Measurements from ENCODE around the gene MRPL34. TPM values are rescaled to one million over a fixed set of nuclear protein-coding genes. Genes with fewer than 3 reads are reported as not detected.

The MRPL34 gene
- total and polyA plus RNA-seq, 9 of the 15 experiments (the other 6 are each of a cell fraction or from before 2014, with no cell fraction given) = 11.5 to 256 (median 72.5) TPM

- in situ Hi-C loops (cut with MboI) = loop anchor here (5.0 kb wide), 1 partner anchor 39 kb away; no protein-coding TSS in a partner anchor
Measured at GRCh38 chr19:17348700-17349099, 43.0 kb downstream of the MRPL34 start.

More at GRCh38 chr19:17348700-17349099, 43.0 kb downstream of the MRPL34 start:
- Histone ChIP-seq H3K4me3 (no peak overlapping the region), H2AFZ (ENCODE audit: low read depth, low read length) (no peak overlapping the region), H3K27me3 (ENCODE audit: control insufficient read depth in 2 of 2, insufficient read depth in 2 of 2, low read length in 2 of 2) (peaks cover 11 to 40% of the 10 kb centered on the region in 2 experiments; a peak in 4 of 5 replicates), H3K79me2 (ENCODE audit: control insufficient read depth, insufficient read depth, low read length) (no peaks in the 10 kb centered on the region), H3K9ac (ENCODE audit: insufficient read depth in 1 of 2, low read depth in 2 of 2, low read length in 2 of 2) (peak overlapping the region in 1 of 2 experiments; percentile 19; a peak in 1 of 4 replicates), H3K9me1 (ENCODE audit: control insufficient read depth, insufficient read depth, low read length) (no peaks in the 10 kb centered on the region), H3K4me2 (ENCODE audit: insufficient read depth, low read length) (no peak overlapping the region), H3K4me1 (replicated peaks in 1 of 2; ENCODE audit: control insufficient read depth in 2 of 2, insufficient read depth in 2 of 2, low read length in 2 of 2) (peaks cover 0 to 15% of the 10 kb centered on the region in 2 experiments; a peak in 1 of 5 replicates), H4K20me1 (replicated peaks; ENCODE audit: control insufficient read depth, insufficient read depth, low read length) (0 out of 2 replicates have a peak, but pooled peaks cover 3% of the 10 kb centered on the region), H3K9me3 (replicated peaks; ENCODE audit: control insufficient read depth, insufficient read depth, low read depth, low read length) (no peaks in the 10 kb centered on the region), H3K36me3 (ENCODE audit: control insufficient read depth, insufficient read depth, low read length) (no peaks in the 10 kb centered on the region), H3K27ac (ENCODE audit: extremely low read depth, low read depth, low read length) (no peak overlapping the region)
- no peak for FAIRE-seq
- no peak for ATAC-seq
- 6% methylated on average over 12 of the region's 12 CpGs for WGBS (ENCODE audit: insufficient coverage, low coverage, missing lambda C conversion rate)
- CTCF ChIA-PET (ENCODE audit: low intra/inter-chr PET ratio) = no interaction called here
- DNase-seq (ENCODE audit: extremely low read depth in 1 of 4, low spot score in 3 of 4) = peak in 1 of 4 experiments; percentile 16
- BruUV-seq (replicated peaks) = no TSS peak
- POLR2A ChIA-PET = interaction anchor here (0.6 kb wide), 1 partner anchor 394 kb away, joined by 3 read pairs; no protein-coding TSS in a partner anchor
- intact Hi-C loops (cut with micrococcal nuclease) = no loop called here
- TF ChIP-seq CBX5 (IDR thresholded peaks at IDR 0.05; ENCODE audit: borderline replicate concordance, low read depth) = no peak
- TF ChIP-seq PTRF (tag; IDR thresholded peaks at IDR 0.05) = no peak
- TF ChIP-seq POLR2G (IDR thresholded peaks at IDR 0.05; ENCODE audit: low read depth, low read length) = no peak
- TF ChIP-seq PRDM10 (IDR thresholded peaks at IDR 0.05; ENCODE audit: partially characterized antibody) = peak; percentile 95
- no peak for TF ChIP-seq HOMEZ (CRISPR knock-in tag; IDR thresholded peaks at IDR 0.05)
- TF ChIP-seq STAT5B (CRISPR knock-in tag; IDR thresholded peaks at IDR 0.05) = no peak
- no peak for TF ChIP-seq SMAD2 (IDR thresholded peaks at IDR 0.05; ENCODE audit: low read depth, low read length)
- TF ChIP-seq ATF7 (IDR thresholded peaks at IDR 0.05) = peak; percentile 60; the same call in 1 of the 2 replicates
- TF ChIP-seq ETV1 (tag; conservative IDR thresholded peaks at IDR 0.05; ENCODE audit: low read depth) = peak; percentile 31; the same call in 1 of the 2 replicates
- 0 out of 2 replicates have a peak, but pooled peaks have one; percentile 2 for TF ChIP-seq JUND (IDR thresholded peaks at IDR 0.05; ENCODE audit: borderline replicate concordance, low read depth, low read length)
- TF ChIP-seq JUND (tag; IDR thresholded peaks at IDR 0.05; ENCODE audit: borderline replicate concordance, low read depth, low read length) = no peak
- TF ChIP-seq NFIC (IDR thresholded peaks at IDR 0.05) = peak; percentile 57
- TF ChIP-seq GABPA (tag; conservative IDR thresholded peaks at IDR 0.05; ENCODE audit: low read depth) = peak; percentile 26; the same call in 1 of the 2 replicates

Measured in K562 (cell line).